Right forelimb (tissue), 1 donor: ENCODE results near the gene LGR6.
"Not testable (repeated sequence)": the region's sequence is repeated elsewhere in the genome, so short reads cannot be mapped to it uniquely, and the experiment has no call there.

Experiments used
- DNase-seq: peaks from one replicate; pipeline ENCODE4 v3.0.0-alpha.2; 2018

LGR6 gene

GRCh38 chr1:202179828-202180750, 13.5 kb upstream of the LGR6 start:
- no peak for DNase-seq

GRCh38 chr1:202180751-202181139, 12.9 kb upstream of the LGR6 start:
- not testable (repeated sequence) for DNase-seq

DNA sequence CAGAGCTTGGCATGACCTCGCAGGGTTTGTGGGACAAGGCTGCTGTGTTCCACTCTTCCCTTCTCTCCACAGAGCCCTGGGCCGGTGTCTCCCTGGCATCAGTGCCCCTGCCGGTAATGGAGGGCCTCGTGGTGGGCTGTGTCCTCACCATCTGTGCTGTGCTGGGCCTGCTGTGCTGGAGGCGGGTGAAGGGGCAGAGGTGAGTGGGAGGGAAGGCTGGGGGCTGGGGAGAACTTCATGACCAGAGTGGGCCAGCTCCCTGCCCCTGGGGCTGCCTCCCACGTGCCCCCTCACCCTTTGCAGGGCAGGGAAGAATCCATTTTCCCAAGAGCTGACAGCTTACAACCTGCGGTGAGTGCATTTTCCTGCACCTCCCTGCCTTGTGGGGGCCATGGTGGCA, 12.0 kb upstream of the LGR6 start:
- no peak for DNase-seq

DNA sequence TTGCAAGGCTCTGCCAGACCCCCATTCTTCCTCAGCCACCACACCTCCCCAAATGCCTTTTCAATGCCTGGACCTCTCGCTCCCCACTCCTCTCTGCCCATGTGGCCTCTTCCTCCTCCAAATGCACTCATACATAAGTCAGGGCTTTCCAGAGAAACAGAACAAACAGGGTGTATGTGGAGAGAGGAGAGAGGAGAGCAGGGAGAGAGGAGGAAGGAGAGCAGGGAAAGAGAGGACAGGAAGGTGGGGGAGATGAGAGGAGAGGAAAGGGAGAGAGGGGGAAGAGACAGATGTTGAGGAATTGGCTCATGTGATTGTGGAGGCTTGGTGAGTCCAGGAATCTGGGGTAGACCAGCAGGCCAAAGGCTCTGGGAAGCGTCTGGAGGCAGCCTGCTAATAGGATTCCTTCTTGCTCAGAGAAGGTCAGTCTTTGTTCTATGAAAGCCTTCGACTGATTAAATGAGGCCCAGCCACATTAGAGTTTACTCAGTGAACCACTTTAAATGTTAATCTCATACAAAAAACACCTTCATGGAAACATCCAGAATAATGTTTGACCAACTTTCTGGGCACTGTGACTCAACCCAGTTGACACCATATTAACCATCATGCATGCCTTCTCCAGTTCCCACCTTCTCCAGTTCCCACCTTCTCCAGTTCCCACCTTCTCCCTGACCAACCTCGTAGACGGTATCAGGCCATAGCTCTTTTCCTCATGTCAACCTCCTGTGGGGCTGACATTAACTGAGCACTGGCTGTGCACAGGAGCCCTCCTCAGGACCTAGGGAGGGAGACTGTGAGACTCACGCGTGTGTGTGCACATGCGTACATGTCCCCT, 11.3 kb upstream of the LGR6 start:
- DNase-seq: no peak

GRCh38 chr1:202184750-202185460, 8.7 kb upstream of the LGR6 start:
- DNase-seq: peak; percentile 83

DNA sequence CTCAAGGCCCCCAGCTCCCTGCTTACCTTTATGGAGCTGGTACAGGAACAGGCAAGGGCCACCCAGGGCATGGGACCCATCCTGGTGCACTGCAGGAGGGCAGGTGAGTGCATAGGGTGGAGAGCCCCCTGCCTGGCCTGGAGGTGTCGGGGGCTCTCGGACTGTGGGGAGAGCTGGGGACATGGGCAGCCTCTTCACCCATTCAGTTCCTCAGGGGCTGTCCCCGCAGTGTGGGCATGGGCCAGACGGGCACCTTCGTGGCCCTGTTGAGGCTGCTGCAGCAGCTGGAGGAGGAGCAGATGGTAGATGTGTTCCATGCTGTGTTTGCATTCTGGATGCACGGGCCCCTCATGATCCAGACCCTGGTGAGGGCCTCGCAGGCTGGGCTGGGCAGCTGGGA, 7.3 kb upstream of the LGR6 start:
- no peak for DNase-seq

DNA sequence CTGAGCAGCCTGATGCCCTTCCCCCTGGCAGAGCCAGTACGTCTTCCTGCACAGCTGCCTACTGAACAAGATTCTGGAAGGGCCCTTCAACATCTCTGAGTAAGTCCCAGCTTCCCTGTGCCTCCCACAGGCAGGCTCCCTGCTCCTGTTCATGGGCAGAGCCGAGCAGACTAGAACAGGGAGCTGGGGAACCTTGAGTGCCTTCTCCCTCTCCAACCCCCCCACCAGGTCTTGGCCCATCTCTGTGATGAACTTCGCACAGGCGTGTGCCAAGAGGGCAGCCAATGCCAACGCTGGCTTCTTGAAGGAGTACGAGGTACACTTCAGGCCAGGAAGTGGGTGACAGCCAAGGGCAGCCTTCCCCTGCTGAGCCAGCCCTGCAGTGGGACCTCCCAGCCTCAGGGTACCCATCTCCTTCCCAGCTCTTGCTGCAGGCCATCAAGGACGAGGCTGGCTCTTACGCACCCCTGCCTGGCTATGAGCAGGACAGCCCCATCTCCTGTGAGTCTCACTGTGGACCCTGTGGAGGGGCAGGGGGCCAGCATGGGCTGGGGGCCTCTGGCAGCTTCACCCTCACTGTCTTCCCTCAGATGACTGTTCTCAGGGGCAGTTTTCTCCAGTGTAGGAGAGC, 6.4 kb upstream of the LGR6 start:
- no peak for DNase-seq

GRCh38 chr1:202187697-202188407, 5.7 kb upstream of the LGR6 start:
- no peak for DNase-seq

DNA sequence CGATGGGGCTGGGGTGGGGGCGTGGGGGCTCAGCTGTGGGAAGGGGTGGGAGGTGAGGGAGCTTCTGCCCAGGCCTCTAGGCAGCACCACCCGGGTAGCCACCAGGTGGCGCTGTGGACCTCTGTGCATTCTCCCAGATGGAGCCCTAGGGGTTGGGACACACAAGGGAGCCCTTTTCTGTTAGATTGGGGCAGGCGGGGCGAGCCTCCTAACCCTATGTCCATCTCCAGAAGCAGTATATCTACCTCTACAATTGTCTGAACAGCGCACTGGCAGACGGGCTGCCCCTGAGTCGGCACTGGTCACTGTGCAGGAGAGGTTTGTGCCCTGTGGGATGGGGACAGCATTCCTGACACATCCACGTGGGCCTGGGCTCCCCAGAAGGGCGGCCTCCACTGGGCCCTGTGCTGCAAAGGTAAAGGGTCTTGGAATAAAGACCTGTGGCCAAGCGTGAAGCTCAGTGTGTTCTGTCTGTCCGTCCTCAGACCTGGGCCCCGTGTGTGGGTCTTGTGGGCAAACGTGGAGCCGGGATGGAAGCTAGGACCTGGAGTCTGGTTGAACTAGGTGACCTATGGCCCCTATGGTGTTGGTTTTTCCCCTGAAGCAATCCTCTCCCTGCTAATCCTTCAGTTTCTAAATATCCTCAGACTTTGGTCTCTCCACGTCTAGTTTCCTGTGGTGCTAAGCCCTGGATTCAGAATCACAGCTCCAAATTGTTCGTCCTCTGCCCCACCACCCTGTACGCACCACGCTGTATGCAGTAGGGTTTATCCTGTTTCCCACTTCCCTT, 4.4 kb upstream of the LGR6 start:
- peak; percentile 80 for DNase-seq

DNA sequence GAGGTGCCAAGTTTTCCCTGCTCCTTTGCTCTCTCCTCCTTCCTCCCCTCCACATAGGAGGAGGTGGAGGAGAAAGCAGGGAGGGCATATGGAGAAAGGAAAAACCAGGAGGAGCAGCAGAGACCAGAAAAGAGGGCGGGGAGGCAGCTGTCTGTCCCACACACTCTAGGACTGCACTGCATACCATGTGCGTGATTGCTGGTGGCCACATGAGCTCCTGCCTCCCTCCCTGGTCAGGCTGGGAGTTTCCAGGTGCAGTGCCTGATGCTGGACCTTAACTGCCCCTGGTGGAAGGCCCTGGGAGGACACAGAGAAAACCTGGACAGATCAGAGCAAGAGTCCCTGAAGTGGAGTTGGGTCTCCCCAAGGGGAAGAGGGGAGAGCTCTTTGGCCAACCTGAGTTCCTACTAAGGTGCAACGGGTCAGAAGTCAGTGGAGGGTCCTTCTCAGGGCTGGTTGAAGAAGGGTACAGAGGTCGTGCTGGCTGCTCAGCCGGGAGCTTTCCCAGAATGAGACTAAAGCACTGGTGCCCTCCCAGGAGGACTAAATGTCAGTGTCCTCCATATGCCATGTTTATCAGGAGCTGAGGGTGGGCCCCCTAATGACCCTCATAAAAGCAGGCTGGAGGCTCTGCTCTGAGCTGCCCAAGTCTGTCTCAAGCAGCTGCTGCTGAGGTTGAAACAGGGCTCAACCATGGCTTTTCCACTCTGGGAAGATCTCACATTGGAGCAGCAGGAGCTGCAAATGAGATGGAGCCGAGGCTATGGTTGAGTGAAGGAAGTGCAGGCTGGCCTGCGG, 3.5 kb upstream of the LGR6 start:
- no peak for DNase-seq

GRCh38 chr1:202191391-202191790, 2.2 kb upstream of the LGR6 start:
- DNase-seq: not testable (repeated sequence)

GRCh38 chr1:202192770-202193613, 607 bp upstream of the LGR6 start:
- DNase-seq: peak; percentile 77

DNA sequence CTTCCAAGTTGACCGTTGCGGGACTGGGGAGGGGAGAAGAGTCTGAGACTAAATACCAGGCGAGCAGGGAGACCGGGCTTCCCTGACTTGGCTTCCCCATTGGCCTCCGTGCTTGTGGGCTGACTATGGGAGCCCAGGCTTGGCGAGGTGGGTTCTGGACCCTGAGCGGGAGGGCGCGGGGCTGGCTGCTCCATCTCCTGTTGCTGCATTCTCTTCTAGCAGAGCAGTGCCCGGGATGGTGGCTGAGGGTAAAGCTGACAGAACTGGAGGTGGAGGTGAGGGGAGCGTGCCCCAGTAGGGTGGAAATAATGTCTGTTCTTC, 689 bp downstream of the LGR6 start:
- DNase-seq: no peak

- no peak for DNase-seq
Measured at GRCh38 chr1:202197653-202198365, 4.2 kb downstream of the LGR6 start.

DNA sequence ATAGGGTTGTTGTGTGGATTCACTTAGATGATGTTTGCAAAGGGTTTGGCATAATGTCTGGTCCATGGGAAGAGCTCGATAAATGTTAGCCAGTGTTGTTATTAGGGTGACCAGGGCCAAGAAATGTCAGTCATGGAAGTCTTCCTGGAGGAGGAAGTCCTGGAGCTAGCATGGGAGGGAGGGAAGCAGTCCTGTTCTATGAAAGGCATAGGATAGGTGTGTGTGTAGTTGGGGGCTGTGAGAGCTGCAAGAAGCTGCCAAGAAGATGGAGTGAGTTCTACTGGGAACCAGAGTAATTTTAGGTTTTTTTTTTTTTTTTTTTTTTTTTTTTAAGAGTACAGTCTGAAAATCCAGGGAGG, 4.7 kb downstream of the LGR6 start:
- DNase-seq: no peak

GRCh38 chr1:202199040-202199889, 5.7 kb downstream of the LGR6 start:
- DNase-seq: no peak

- no peak for DNase-seq
Measured at GRCh38 chr1:202200112-202200548, 6.5 kb downstream of the LGR6 start.

DNA sequence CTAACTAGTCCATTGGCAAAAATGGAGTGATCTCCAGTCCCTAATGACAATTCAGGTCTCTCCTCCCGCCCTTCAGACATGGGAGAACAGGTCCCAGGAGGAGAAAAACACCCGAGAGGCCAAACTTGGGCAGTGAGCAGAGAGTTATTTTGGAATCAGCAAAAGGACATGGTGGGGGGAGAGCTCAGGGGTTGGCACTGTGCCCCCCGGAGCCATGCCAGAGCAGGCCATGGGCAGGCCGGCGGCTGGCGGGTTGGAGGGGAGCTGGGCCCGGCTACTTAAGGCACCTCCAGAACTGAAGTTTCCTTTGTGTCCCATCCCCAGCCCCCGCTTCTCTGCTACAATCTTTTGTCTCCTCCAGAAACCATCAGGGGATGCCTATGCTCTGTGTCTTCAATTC, 7.1 kb downstream of the LGR6 start:
- DNase-seq: no peak
